Gastroesophageal sphincter (tissue), 4 donors: ENCODE results near the gene STMN3. TPM values are rescaled to one million over a fixed set of nuclear protein-coding genes. Genes with fewer than 3 reads are reported as not detected.
A peak's percentile ranks its signal among the peaks of the same experiment; 100 is the strongest.

Source experiments
- ATAC-seq: fragments of 150-250 bp; one replicate; pipeline ENCODE4 v1.9.1; 2016; ENCODE audit warnings: mild to moderate bottlenecking, moderate library complexity
- H3K27ac ChIP-seq, 4 donors: fragments of 200-600 bp; sonication (generic) in 3 of 4; 1 replicate in 3 of 4; 2 replicates in 1 of 4; pipeline ENCODE4 v1.5.1; 2016 to 2019
- H3K27me3 ChIP-seq: fragments of 200-600 bp; sonication (generic); one replicate; pipeline ENCODE4 v1.5.1; 2019
- H3K36me3 ChIP-seq, 2 donors: fragments of 200-600 bp; sonication (generic); one replicate each; pipeline ENCODE4 v1.5.1; 2019; ENCODE audit warnings: control low read depth in 1 of 2
- H3K4me1 ChIP-seq, 3 donors: fragments of 200-600 bp; sonication (generic); 1 replicate in 2 of 3; 2 replicates in 1 of 3; pipeline ENCODE4 v1.5.1; 2016 to 2019; ENCODE audit warnings: control low read depth in 2 of 3
- H3K4me3 ChIP-seq, 2 donors: fragments of 200-600 bp; sonication (generic); one replicate each; pipeline ENCODE4 v1.5.1; 2019; ENCODE audit warnings: mild to moderate bottlenecking in 1 of 2, moderate library complexity in 1 of 2
- H3K9me3 ChIP-seq, 3 donors: fragments of 200-600 bp; sonication (generic); one replicate each; pipeline ENCODE4 v1.5.1; 2017 to 2019; ENCODE audit warnings: control low read depth in 2 of 3
- EP300 ChIP-seq: sonication (generic); formaldehyde crosslinking; IDR thresholded peaks from one replicate; pipeline ENCODE4 v1.6.1; 2017; ENCODE audit warnings: antibody characterized with exemption, mild to moderate bottlenecking
- POLR2A ChIP-seq, 2 donors: fragments of 450-650 bp; IDR thresholded peaks; one replicate each; pipeline ENCODE4 v1.6.1; 2017; ENCODE audit warnings: antibody characterized with exemption in 2 of 2, mild to moderate bottlenecking in 2 of 2, moderate library complexity in 1 of 2
- POLR2AphosphoS5 ChIP-seq: sonication (generic); formaldehyde crosslinking; IDR thresholded peaks from one replicate; pipeline ENCODE4 v1.6.1; 2017; ENCODE audit warnings: antibody characterized with exemption
- WGBS, 2 donors: methylation state at CpG; one replicate each; pipeline ENCODE4 v1.1.5; 2018; ENCODE audit warnings: low coverage in 1 of 2; 5-methylcytosine and 5-hydroxymethylcytosine counted together
- small RNA-seq, 4 donors: library from RNA; depleted of rRNA; stranded (forward); fragments of <200 nt; gene quantifications; one replicate each; pipeline ENCODE3, GENCODE V24; 2016
- total RNA-seq, 4 donors: library from RNA; depleted of rRNA; stranded (reverse); fragments of >200 nt; gene quantifications; one replicate each; pipeline ENCODE4 v1.1.0, GENCODE V29; 2016
- TF ChIP-seq, protein P1 (sequence below), 4 experiments: fragments of 200-600 bp in 2 of 4; fragments of 450-650 bp in 2 of 4; sonication (generic) in 1 of 4; IDR thresholded peaks; one replicate each; pipeline ENCODE4 v1.5.1; 2017 to 2019; ENCODE audit warnings: antibody characterized with exemption in 4 of 4, mild to moderate bottlenecking in 2 of 4, moderate library complexity in 2 of 4

The STMN3 gene
- total RNA-seq, 4 donors from 2014 or later: 13.7 to 31.6 (median 17.0) TPM

DNA sequence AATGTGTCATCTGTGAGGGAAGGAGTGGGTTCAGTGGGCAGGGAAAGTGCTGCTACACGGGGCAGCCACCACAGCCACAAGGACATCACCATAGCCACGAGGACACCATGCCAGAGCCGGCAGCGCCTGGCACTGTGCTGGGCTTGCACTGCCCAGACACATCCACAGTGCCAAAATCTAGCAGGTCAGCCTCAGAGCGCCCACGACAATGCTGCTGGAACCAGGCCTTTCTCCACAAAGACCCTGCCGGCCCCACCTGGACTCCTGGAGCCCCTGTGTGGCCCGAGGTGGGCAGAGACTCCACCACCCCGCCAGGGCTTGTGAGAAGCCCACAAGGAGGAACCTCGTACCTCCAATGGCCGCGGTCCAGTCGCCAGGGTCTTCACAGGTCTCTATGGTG is 60.6 kb downstream of the STMN3 start:
- Histone ChIP-seq H3K9me3 (no peaks in the 10 kb centered on the region), H3K27me3 (no peaks in the 10 kb centered on the region), H3K36me3 (peaks cover 0 to 99% of the 10 kb centered on the region in 2 donors), H3K4me3 (no peak overlapping the region), H3K4me1 (peaks cover 0 to 6% (median 0%) of the 10 kb centered on the region in 3 donors), H3K27ac (no peak overlapping the region)
- no peak for ATAC-seq
- 100% methylated on average over 3 of the region's 13 CpGs; no CpG with 5 or more reads in 1 of the 2 donors for WGBS, 2 donors
- TF ChIP-seq POLR2AphosphoS5 (no peak), EP300 (no peak), POLR2A (IDR thresholded peaks at IDR 0.05) (no peak)
- TF ChIP-seq, protein P1, sequence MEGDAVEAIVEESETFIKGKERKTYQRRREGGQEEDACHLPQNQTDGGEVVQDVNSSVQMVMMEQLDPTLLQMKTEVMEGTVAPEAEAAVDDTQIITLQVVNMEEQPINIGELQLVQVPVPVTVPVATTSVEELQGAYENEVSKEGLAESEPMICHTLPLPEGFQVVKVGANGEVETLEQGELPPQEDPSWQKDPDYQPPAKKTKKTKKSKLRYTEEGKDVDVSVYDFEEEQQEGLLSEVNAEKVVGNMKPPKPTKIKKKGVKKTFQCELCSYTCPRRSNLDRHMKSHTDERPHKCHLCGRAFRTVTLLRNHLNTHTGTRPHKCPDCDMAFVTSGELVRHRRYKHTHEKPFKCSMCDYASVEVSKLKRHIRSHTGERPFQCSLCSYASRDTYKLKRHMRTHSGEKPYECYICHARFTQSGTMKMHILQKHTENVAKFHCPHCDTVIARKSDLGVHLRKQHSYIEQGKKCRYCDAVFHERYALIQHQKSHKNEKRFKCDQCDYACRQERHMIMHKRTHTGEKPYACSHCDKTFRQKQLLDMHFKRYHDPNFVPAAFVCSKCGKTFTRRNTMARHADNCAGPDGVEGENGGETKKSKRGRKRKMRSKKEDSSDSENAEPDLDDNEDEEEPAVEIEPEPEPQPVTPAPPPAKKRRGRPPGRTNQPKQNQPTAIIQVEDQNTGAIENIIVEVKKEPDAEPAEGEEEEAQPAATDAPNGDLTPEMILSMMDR (IDR thresholded peaks at IDR 0.05): no peak

- Histone ChIP-seq H3K4me3 (no peak overlapping the region), H3K27me3 (no peaks in the 10 kb centered on the region), H3K27ac (no peak overlapping the region), H3K9me3 (no peaks in the 10 kb centered on the region), H3K36me3 (peaks cover 0 to 99% of the 10 kb centered on the region in 2 donors), H3K4me1 (peaks cover 0 to 6% (median 0%) of the 10 kb centered on the region in 3 donors)
- 100% methylated on average over 1 of the region's 28 CpGs; no CpG with 5 or more reads in 1 of the 2 donors for WGBS, 2 donors
- ATAC-seq: no peak
- TF ChIP-seq POLR2AphosphoS5 (no peak), POLR2A (IDR thresholded peaks at IDR 0.05) (no peak), EP300 (no peak)
- TF ChIP-seq, protein P1 (IDR thresholded peaks at IDR 0.05): no peak
These were observed 61.4 kb downstream of the STMN3 start for GRCh38 chr20:63591786-63592355.

- H3K4me1 ChIP-seq: peaks cover 0 to 6% (median 0%) of the 10 kb centered on the region in 3 donors
- H3K9me3 ChIP-seq: no peaks in the 10 kb centered on the region
- no peak for ATAC-seq
- no peaks in the 10 kb centered on the region for H3K27me3 ChIP-seq
- no peak for TF ChIP-seq EP300
- H3K27ac ChIP-seq: no peak overlapping the region
- 100% methylated on average over 4 of the region's 4 CpGs for WGBS, 2 donors
- H3K4me3 ChIP-seq: no peak overlapping the region
- peaks cover 0 to 95% of the 10 kb centered on the region in 2 donors for H3K36me3 ChIP-seq
These were observed 62.1 kb downstream of the STMN3 start for GRCh38 chr20:63591147-63591533.

GRCh38 chr20:63590218-63591146 is 62.7 kb downstream of the STMN3 start:
- Histone ChIP-seq H3K4me1 (peaks cover 0 to 6% (median 0%) of the 10 kb centered on the region in 3 donors), H3K36me3 (peaks cover 0 to 88% of the 10 kb centered on the region in 2 donors)
- 90% methylated on average over 4 of the region's 52 CpGs; no CpG with 5 or more reads in 1 of the 2 donors for WGBS, 2 donors

More at GRCh38 chr20:63590218-63591146, 62.7 kb downstream of the STMN3 start:
- no peak for ATAC-seq
- H3K4me3 ChIP-seq: no peak overlapping the region
- H3K27ac ChIP-seq: no peak overlapping the region
- no peaks in the 10 kb centered on the region for H3K9me3 ChIP-seq
- no peaks in the 10 kb centered on the region for H3K27me3 ChIP-seq
- TF ChIP-seq POLR2A (IDR thresholded peaks at IDR 0.05) (peak in 1 of 2 donors; percentile 5), POLR2AphosphoS5 (no peak)

Small RNAs within 50 kb of the gene (small RNA-seq; reads per million reads assigned to genes)
- gene TNFRSF6B: 0 reads per million in 4 donors

Other genes starting within 250 kb of the STMN3 start
- gene KCNQ2, start 180.8 kb downstream of the STMN3 start, total RNA-seq: under 1 TPM in 3 of 4 donors, not detected in 1; 0.19 to 0.40 (median 0.40) TPM
- gene EEF1A2, start 154.3 kb downstream of the STMN3 start, total RNA-seq: 1 to 10 TPM in 3 of 4 donors, under 1 TPM in 1; 0.47 to 6.5 (median 3.4) TPM
- gene PPDPF, start 132.7 kb downstream of the STMN3 start, total RNA-seq: 100 to 1,000 TPM; 114 to 256 (median 162) TPM
- gene PTK6, start 116.0 kb downstream of the STMN3 start, total RNA-seq: 1 to 10 TPM in 1 of 4 donors, under 1 TPM in 2, not detected in 1; 0.13 to 2.1 (median 0.42) TPM
- gene SRMS, start 105.7 kb downstream of the STMN3 start, total RNA-seq: not detected
- gene FNDC11, start 99.3 kb downstream of the STMN3 start, total RNA-seq: under 1 TPM in 1 of 4 donors, not detected in 3; 0.27 TPM
- 10 to 100 TPM; 14.2 to 22.2 (median 20.2) TPM for gene HELZ2, start 79.2 kb downstream of the STMN3 start, total RNA-seq
- gene GMEB2, start 26.3 kb downstream of the STMN3 start, total RNA-seq: 10 to 100 TPM in 3 of 4 donors, 1 to 10 TPM in 1; 9.8 to 16.1 (median 12.1) TPM
- gene RTEL1, start 4.9 kb upstream of the STMN3 start, total RNA-seq: 10 to 100 TPM in 3 of 4 donors, 1 to 10 TPM in 1; 7.1 to 43.7 (median 18.7) TPM
- gene TNFRSF6B, start 43.2 kb upstream of the STMN3 start, total RNA-seq: 10 to 100 TPM in 3 of 4 donors, 1 to 10 TPM in 1; 8.9 to 27.8 (median 15.4) TPM
- gene ARFRP1, start 54.6 kb upstream of the STMN3 start, total RNA-seq: 10 to 100 TPM; 38.9 to 56.4 (median 49.0) TPM
- gene ZGPAT, start 54.6 kb upstream of the STMN3 start, total RNA-seq: 10 to 100 TPM; 21.7 to 51.7 (median 32.9) TPM
- 10 to 100 TPM in 1 of 4 donors, 1 to 10 TPM in 3; 4.7 to 17.0 (median 7.2) TPM for gene LIME1, start 83.2 kb upstream of the STMN3 start, total RNA-seq
- gene SLC2A4RG, start 86.4 kb upstream of the STMN3 start, total RNA-seq: 10 to 100 TPM; 36.5 to 98.7 (median 59.9) TPM
- 10 to 100 TPM in 2 of 4 donors, 1 to 10 TPM in 2; 8.1 to 13.8 (median 10.2) TPM for gene ZBTB46, start 177.8 kb upstream of the STMN3 start, total RNA-seq
- gene ABHD16B, start 208.1 kb upstream of the STMN3 start, total RNA-seq: not detected
- gene TPD52L2, start 211.8 kb upstream of the STMN3 start, total RNA-seq: 100 to 1,000 TPM; 136 to 157 (median 145) TPM
- 10 to 100 TPM; 44.7 to 70.6 (median 47.6) TPM for gene DNAJC5, start 241.7 kb upstream of the STMN3 start, total RNA-seq